ENCODE measurements around the gene CASKIN2. TPM values are rescaled to one million over a fixed set of nuclear protein-coding genes. Genes with fewer than 3 reads are reported as not detected.

The CASKIN2 gene
- total and polyA plus RNA-seq, 2 donors = 1.0 to 5.4 TPM

- Histone ChIP-seq H3K36me3 (ENCODE audit: control insufficient read depth in 2 of 2, insufficient read depth in 2 of 2, low read length in 1 of 2) (peaks cover 14 to 25% of the 10 kb centered on the region in 2 donors), H3K4me1 (ENCODE audit: control insufficient read depth in 2 of 2, insufficient read depth in 2 of 2, low read length in 2 of 2) (peaks cover 0 to 10% of the 10 kb centered on the region in 2 donors), H3K27me3 (ENCODE audit: control insufficient read depth in 2 of 2, insufficient read depth in 1 of 2, low read length in 1 of 2) (no peaks in the 10 kb centered on the region), H3K27ac (ENCODE audit: low read depth in 1 of 2, low read length in 1 of 2) (no peak overlapping the region), H3K9me3 (ENCODE audit: control insufficient read depth in 2 of 2, insufficient read depth in 1 of 2, low read length in 1 of 2) (no peaks in the 10 kb centered on the region), H3K4me3 (ENCODE audit: low read length in 2 of 2) (no peak overlapping the region)
- 93% methylated on average over 13 of the region's 13 CpGs for WGBS
- DNase-seq (ENCODE audit: low read depth in 6 of 9, low spot score in 9 of 9) = no peak
Measured at GRCh38 chr17:75503976-75504346, 11.4 kb downstream of the CASKIN2 start.

- H3K4me1 ChIP-seq (ENCODE audit: control insufficient read depth in 2 of 2, insufficient read depth in 2 of 2, low read length in 2 of 2) = peaks cover 0 to 15% of the 10 kb centered on the region in 2 donors
- H3K36me3 ChIP-seq (ENCODE audit: control insufficient read depth in 2 of 2, insufficient read depth in 2 of 2, low read length in 1 of 2) = peaks cover 19 to 29% of the 10 kb centered on the region in 2 donors
- H3K27ac ChIP-seq (ENCODE audit: low read depth in 1 of 2, low read length in 1 of 2) = no peak overlapping the region
- no peaks in the 10 kb centered on the region for H3K9me3 ChIP-seq (ENCODE audit: control insufficient read depth in 2 of 2, insufficient read depth in 1 of 2, low read length in 1 of 2)
- no peak for DNase-seq (ENCODE audit: low read depth in 6 of 9, low spot score in 9 of 9)
- no peaks in the 10 kb centered on the region for H3K27me3 ChIP-seq (ENCODE audit: control insufficient read depth in 2 of 2, insufficient read depth in 1 of 2, low read length in 1 of 2)
- no peak overlapping the region for H3K4me3 ChIP-seq (ENCODE audit: low read length in 2 of 2)
- 95% methylated on average over 23 of the region's 23 CpGs for WGBS
Measured at GRCh38 chr17:75503337-75503950, 11.9 kb downstream of the CASKIN2 start.

GRCh38 chr17:75502721-75503329 is 12.5 kb downstream of the CASKIN2 start:
- Histone ChIP-seq H3K9me3 (ENCODE audit: control insufficient read depth in 2 of 2, insufficient read depth in 1 of 2, low read length in 1 of 2) (no peaks in the 10 kb centered on the region), H3K27me3 (ENCODE audit: control insufficient read depth in 2 of 2, insufficient read depth in 1 of 2, low read length in 1 of 2) (no peaks in the 10 kb centered on the region), H3K36me3 (ENCODE audit: control insufficient read depth in 2 of 2, insufficient read depth in 2 of 2, low read length in 1 of 2) (peaks cover 20 to 33% of the 10 kb centered on the region in 2 donors), H3K4me3 (ENCODE audit: low read length in 2 of 2) (no peak overlapping the region), H3K4me1 (ENCODE audit: control insufficient read depth in 2 of 2, insufficient read depth in 2 of 2, low read length in 2 of 2) (peaks cover 0 to 21% of the 10 kb centered on the region in 2 donors), H3K27ac (ENCODE audit: low read depth in 1 of 2, low read length in 1 of 2) (no peak overlapping the region)
- WGBS = 98% methylated on average over 25 of the region's 25 CpGs
- no peak for DNase-seq (ENCODE audit: low read depth in 6 of 9, low spot score in 9 of 9)

GRCh38 chr17:75502072-75502720 is 13.1 kb downstream of the CASKIN2 start:
- Histone ChIP-seq H3K27me3 (ENCODE audit: control insufficient read depth in 2 of 2, insufficient read depth in 1 of 2, low read length in 1 of 2) (no peaks in the 10 kb centered on the region), H3K27ac (ENCODE audit: low read depth in 1 of 2, low read length in 1 of 2) (no peak overlapping the region), H3K9me3 (ENCODE audit: control insufficient read depth in 2 of 2, insufficient read depth in 1 of 2, low read length in 1 of 2) (no peaks in the 10 kb centered on the region), H3K36me3 (ENCODE audit: control insufficient read depth in 2 of 2, insufficient read depth in 2 of 2, low read length in 1 of 2) (peaks cover 20 to 37% of the 10 kb centered on the region in 2 donors), H3K4me1 (ENCODE audit: control insufficient read depth in 2 of 2, insufficient read depth in 2 of 2, low read length in 2 of 2) (peaks cover 0 to 25% of the 10 kb centered on the region in 2 donors), H3K4me3 (ENCODE audit: low read length in 2 of 2) (no peak overlapping the region)
- WGBS = 97% methylated on average over 40 of the region's 40 CpGs
- no peak for DNase-seq (ENCODE audit: low read depth in 6 of 9, low spot score in 9 of 9)

DNA sequence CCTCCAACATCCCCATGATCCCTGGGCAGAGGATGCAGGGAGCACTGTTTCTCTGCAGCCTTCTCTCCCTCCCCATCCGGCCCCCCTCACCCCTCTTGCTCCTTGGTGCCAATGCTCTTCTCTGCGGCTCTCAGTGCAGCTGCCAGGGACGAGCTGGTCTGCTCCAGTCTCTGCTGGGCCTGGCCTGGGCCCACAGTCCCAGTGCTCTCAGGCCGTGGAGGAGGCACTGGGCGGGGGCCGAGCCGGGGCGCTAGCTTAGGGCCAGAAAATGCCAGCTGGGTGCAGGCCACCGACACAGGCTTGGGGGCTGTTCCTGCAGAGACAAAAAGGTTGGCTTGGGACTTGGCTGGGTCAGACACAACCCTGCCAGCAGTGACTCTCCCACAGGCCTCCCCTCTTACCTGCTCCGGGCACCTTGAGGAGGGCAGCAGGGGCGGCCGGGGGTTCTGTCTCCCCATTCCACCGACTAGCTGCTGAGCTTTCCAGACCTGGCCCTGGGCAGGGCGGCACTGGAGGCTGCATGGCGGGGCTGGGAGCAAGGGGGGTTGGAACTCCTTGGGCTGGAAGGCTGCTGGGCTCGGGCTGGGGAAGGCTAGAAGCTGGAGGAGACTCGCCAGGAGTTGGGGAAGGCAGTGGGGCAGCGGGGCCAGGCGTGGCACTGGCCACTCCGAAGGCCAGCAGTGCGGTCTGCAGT is 13.8 kb downstream of the CASKIN2 start:
- DNase-seq (ENCODE audit: low read depth in 6 of 9, low spot score in 9 of 9) = no peak
- Histone ChIP-seq H3K9me3 (ENCODE audit: control insufficient read depth in 2 of 2, insufficient read depth in 1 of 2, low read length in 1 of 2) (no peaks in the 10 kb centered on the region), H3K27me3 (ENCODE audit: control insufficient read depth in 2 of 2, insufficient read depth in 1 of 2, low read length in 1 of 2) (no peaks in the 10 kb centered on the region), H3K36me3 (ENCODE audit: control insufficient read depth in 2 of 2, insufficient read depth in 2 of 2, low read length in 1 of 2) (peaks cover 23 to 43% of the 10 kb centered on the region in 2 donors), H3K4me1 (ENCODE audit: control insufficient read depth in 2 of 2, insufficient read depth in 2 of 2, low read length in 2 of 2) (peaks cover 0 to 25% of the 10 kb centered on the region in 2 donors), H3K4me3 (ENCODE audit: low read length in 2 of 2) (no peak overlapping the region), H3K27ac (ENCODE audit: low read depth in 1 of 2, low read length in 1 of 2) (no peak overlapping the region)
- WGBS = 94% methylated on average over 21 of the region's 21 CpGs

- no peaks in the 10 kb centered on the region for H3K27me3 ChIP-seq (ENCODE audit: control insufficient read depth in 2 of 2, insufficient read depth in 1 of 2, low read length in 1 of 2)
- 96% methylated on average over 17 of the region's 17 CpGs for WGBS
- H3K4me1 ChIP-seq (ENCODE audit: control insufficient read depth in 2 of 2, insufficient read depth in 2 of 2, low read length in 2 of 2) = peaks cover 0 to 25% of the 10 kb centered on the region in 2 donors
- no peak overlapping the region for H3K4me3 ChIP-seq (ENCODE audit: low read length in 2 of 2)
- no peak for DNase-seq (ENCODE audit: low read depth in 6 of 9, low spot score in 9 of 9)
- peaks cover 32 to 50% of the 10 kb centered on the region in 2 donors for H3K36me3 ChIP-seq (ENCODE audit: control insufficient read depth in 2 of 2, insufficient read depth in 2 of 2, low read length in 1 of 2)
- H3K9me3 ChIP-seq (ENCODE audit: control insufficient read depth in 2 of 2, insufficient read depth in 1 of 2, low read length in 1 of 2) = no peaks in the 10 kb centered on the region
- H3K27ac ChIP-seq (ENCODE audit: low read depth in 1 of 2, low read length in 1 of 2) = no peak overlapping the region
Measured at GRCh38 chr17:75500419-75501216, 14.7 kb downstream of the CASKIN2 start.

DNA sequence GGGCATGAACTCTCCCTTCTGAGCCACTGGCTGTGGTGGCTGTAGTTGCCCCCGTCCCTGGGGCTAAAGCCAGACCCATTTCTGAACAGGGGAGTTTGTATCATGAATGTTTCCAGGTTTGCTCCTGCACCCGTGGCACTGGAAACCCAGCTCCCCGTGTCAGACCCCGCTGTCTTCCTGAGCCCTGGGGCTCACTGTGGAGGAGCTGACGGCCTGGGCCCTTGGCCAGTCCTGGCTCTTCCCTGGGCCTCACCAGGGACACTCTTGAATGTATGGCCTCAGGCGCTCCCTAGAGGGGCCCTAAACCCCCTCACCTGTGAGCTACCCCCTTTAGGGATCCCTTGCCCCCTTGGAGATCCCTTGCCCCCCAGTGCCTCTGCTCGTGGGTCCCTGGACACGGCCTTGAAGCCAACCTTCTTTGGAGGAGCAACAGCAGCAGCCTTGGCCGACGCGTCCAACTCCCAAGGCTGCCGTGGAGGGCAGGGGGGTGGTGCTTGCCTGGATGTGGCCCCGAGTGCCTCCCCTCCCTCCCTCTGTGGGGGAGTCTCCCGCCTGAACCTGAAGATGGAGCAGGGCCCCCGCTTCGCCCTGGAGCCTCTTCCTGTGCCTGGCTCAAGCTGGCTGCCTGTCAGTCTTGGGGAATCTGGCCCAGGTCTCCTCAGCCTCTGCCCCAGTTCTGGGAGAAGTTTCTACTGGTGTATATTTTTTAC is 15.9 kb downstream of the CASKIN2 start:
- H3K27ac ChIP-seq (ENCODE audit: low read depth in 1 of 2, low read length in 1 of 2) = peak overlapping the region in 1 of 2 donors; percentile 3
- no peak for DNase-seq (ENCODE audit: low read depth in 6 of 9, low spot score in 9 of 9)

DNA sequence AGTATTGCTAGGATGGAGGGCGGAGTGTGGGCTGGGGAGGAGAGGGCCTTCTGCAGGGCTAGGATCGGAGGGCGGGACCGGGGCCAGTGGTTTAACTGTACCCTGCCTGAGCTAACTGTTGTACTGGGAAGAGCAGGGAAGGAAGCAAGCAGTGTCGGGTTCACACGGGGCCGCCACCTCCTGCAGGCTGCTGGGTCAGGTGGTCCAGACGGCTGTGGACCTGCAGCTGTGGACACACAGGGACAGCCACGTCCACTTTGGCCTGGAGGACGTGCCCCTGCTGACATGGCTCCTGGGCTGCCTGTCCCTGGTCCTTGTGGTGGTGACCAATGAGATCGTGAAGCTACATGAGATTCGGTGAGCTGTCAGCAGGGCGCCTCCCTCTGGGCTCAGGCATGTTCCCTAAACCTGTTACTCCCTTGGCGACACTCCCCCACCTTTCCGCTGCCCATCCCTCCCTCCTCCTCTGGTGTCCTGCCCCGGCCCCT is 16.6 kb downstream of the CASKIN2 start:
- H3K27me3 ChIP-seq (ENCODE audit: control insufficient read depth in 2 of 2, insufficient read depth in 1 of 2, low read length in 1 of 2) = no peaks in the 10 kb centered on the region
- H3K4me3 ChIP-seq (ENCODE audit: low read length in 2 of 2) = no peak overlapping the region
- peaks cover 0 to 25% of the 10 kb centered on the region in 2 donors for H3K4me1 ChIP-seq (ENCODE audit: control insufficient read depth in 2 of 2, insufficient read depth in 2 of 2, low read length in 2 of 2)
- no peaks in the 10 kb centered on the region for H3K9me3 ChIP-seq (ENCODE audit: control insufficient read depth in 2 of 2, insufficient read depth in 1 of 2, low read length in 1 of 2)
- no peak for DNase-seq (ENCODE audit: low read depth in 6 of 9, low spot score in 9 of 9)
- H3K27ac ChIP-seq (ENCODE audit: low read depth in 1 of 2, low read length in 1 of 2) = peak overlapping the region in 1 of 2 donors; percentile 46
- WGBS = 57% methylated on average over 16 of the region's 16 CpGs
- peaks cover 50 to 68% of the 10 kb centered on the region in 2 donors for H3K36me3 ChIP-seq (ENCODE audit: control insufficient read depth in 2 of 2, insufficient read depth in 2 of 2, low read length in 1 of 2)

More for the DNA sequence above, 15.9 kb downstream of the CASKIN2 start:
- no peak overlapping the region for H3K4me3 ChIP-seq (ENCODE audit: low read length in 2 of 2)
- no peaks in the 10 kb centered on the region for H3K27me3 ChIP-seq (ENCODE audit: control insufficient read depth in 2 of 2, insufficient read depth in 1 of 2, low read length in 1 of 2)
- 73% methylated on average over 16 of the region's 16 CpGs for WGBS
- H3K36me3 ChIP-seq (ENCODE audit: control insufficient read depth in 2 of 2, insufficient read depth in 2 of 2, low read length in 1 of 2) = peaks cover 43 to 61% of the 10 kb centered on the region in 2 donors
- H3K4me1 ChIP-seq (ENCODE audit: control insufficient read depth in 2 of 2, insufficient read depth in 2 of 2, low read length in 2 of 2) = peaks cover 0 to 25% of the 10 kb centered on the region in 2 donors
- H3K9me3 ChIP-seq (ENCODE audit: control insufficient read depth in 2 of 2, insufficient read depth in 1 of 2, low read length in 1 of 2) = no peaks in the 10 kb centered on the region

Measured in thymus (tissue), 11 donors.